C4-2B (cell line): ENCODE data around the gene TMCC2.

Experiments
- CTCF ChIP-seq: fragments of 450-650 bp; conservative IDR thresholded peaks from 2 replicates; pipeline ENCODE4 v1.5.1; 2017; ENCODE audit warnings: mild to moderate bottlenecking
- ZFX ChIP-seq: fragments of 450-650 bp; IDR thresholded peaks from 2 replicates; pipeline ENCODE4 v1.6.1; 2017

- TF ChIP-seq CTCF (no peak), ZFX (no peak)
Measured at GRCh38 chr1:205241366-205242030, 13.8 kb downstream of the TMCC2 start.
